Right atrium auricular region (tissue), 2 donors: Measurements from ENCODE around the gene BPIFB1. TPM values are rescaled to one million over a fixed set of nuclear protein-coding genes. Genes with fewer than 3 reads are reported as not detected.

Experiments
- DNase-seq: peaks from one replicate; pipeline ENCODE4 v3.0.0-alpha.2; 2019; ENCODE audit warnings: low spot score
- H3K27ac ChIP-seq, 2 donors: fragments of 200-600 bp; sonication (generic); 1 replicate in 1 of 2; 2 replicates in 1 of 2; pipeline ENCODE4 v1.5.1; 2016 to 2019
- H3K27me3 ChIP-seq, 2 donors: fragments of 200-600 bp; sonication (generic); one replicate each; pipeline versions ENCODE4 v1.5.1 to v1.6.0; 2017 to 2019
- H3K36me3 ChIP-seq: fragments of 200-600 bp; sonication (generic); one replicate; pipeline ENCODE4 v1.5.1; 2016
- H3K4me1 ChIP-seq, 2 donors: fragments of 200-600 bp; sonication (generic); one replicate each; pipeline versions ENCODE4 v1.5.1 to v1.6.0; 2017 to 2019
- H3K4me3 ChIP-seq, 2 donors: fragments of 200-600 bp; sonication (generic); 1 replicate in 1 of 2; 2 replicates in 1 of 2; pipeline ENCODE4 v1.5.1; 2017 to 2019; ENCODE audit warnings: mild to moderate bottlenecking in 1 of 2, moderate library complexity in 1 of 2
- H3K9me3 ChIP-seq, 2 donors: fragments of 200-600 bp; sonication (generic); one replicate each; pipeline ENCODE4 v1.5.1; 2019
- CTCF ChIP-seq, 2 donors: fragments of 200-600 bp; sonication (generic); IDR thresholded peaks; one replicate each; pipeline ENCODE4 v1.5.1; 2019; ENCODE audit warnings: antibody characterized with exemption in 2 of 2
- total RNA-seq, 2 donors: library from RNA; depleted of rRNA; stranded (reverse); fragments of >200 nt; gene quantifications; one replicate each; pipeline ENCODE4 v1.1.0, GENCODE V29; 2016

The BPIFB1 gene
- total RNA-seq, 2 donors from 2014 or later = not detected

DNA sequence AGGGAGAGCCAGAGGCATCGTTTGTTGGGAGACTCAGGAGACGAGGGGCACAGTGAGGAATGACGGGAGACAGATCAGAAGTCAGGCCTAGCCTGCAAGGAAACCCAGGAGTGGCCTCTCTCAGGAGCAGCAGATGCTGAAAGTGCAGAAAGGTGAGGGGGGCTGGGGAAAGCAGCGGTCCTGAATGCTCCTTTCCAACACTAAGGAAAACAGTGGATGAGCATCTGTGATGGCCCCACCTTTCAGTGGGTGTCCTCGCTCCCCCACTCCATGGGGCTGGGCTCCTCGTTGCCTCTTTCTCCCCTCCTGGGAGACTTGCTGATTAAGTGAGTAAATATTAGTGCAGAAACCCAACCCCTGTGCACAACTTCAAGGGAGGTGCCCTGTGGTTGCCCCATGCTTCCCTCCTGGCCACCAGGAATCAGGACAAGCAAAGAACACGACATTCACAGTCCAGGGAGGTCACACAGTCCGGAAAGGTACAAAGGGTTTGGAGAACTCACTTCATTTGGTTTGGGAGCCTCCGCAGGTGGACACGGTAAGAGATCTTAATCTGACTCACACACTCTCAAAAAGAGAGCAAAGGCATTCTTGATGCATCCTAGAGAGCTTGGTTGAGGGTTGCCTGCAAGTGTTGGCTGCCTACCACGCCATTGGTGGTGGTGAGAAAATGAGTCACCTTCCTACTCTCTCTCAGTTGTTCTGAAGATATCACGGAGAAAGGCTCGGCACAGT, 9.7 kb upstream of the BPIFB1 start:
- Histone ChIP-seq H3K27ac (no peak overlapping the region), H3K36me3 (no peaks in the 10 kb centered on the region), H3K9me3 (no peaks in the 10 kb centered on the region), H3K4me3 (no peak overlapping the region), H3K4me1 (no peaks in the 10 kb centered on the region), H3K27me3 (no peaks in the 10 kb centered on the region)
- TF ChIP-seq CTCF (IDR thresholded peaks at IDR 0.05) = no peak
- no peak for DNase-seq

GRCh38 chr20:33275215-33275614, 7.8 kb upstream of the BPIFB1 start:
- no peak for TF ChIP-seq CTCF (IDR thresholded peaks at IDR 0.05)
- H3K4me1 ChIP-seq = no peaks in the 10 kb centered on the region
- H3K27me3 ChIP-seq = peaks cover 0 to 2% of the 10 kb centered on the region in 2 donors
- H3K27ac ChIP-seq = no peak overlapping the region
- no peak for DNase-seq
- no peak overlapping the region for H3K4me3 ChIP-seq
- H3K36me3 ChIP-seq = no peaks in the 10 kb centered on the region
- H3K9me3 ChIP-seq = no peaks in the 10 kb centered on the region

- no peak for DNase-seq
- no peaks in the 10 kb centered on the region for H3K9me3 ChIP-seq
- peaks cover 0 to 3% of the 10 kb centered on the region in 2 donors for H3K27me3 ChIP-seq
These were observed 7.1 kb upstream of the BPIFB1 start for GRCh38 chr20:33275871-33276270.

GRCh38 chr20:33276303-33277113, 6.5 kb upstream of the BPIFB1 start:
- H3K9me3 ChIP-seq = no peaks in the 10 kb centered on the region
- DNase-seq = no peak
- H3K36me3 ChIP-seq = no peaks in the 10 kb centered on the region
- no peaks in the 10 kb centered on the region for H3K4me1 ChIP-seq
- H3K27ac ChIP-seq = no peak overlapping the region
- peaks cover 0 to 3% of the 10 kb centered on the region in 2 donors for H3K27me3 ChIP-seq
- no peak overlapping the region for H3K4me3 ChIP-seq
- TF ChIP-seq CTCF (IDR thresholded peaks at IDR 0.05) = no peak

More at GRCh38 chr20:33275871-33276270, 7.1 kb upstream of the BPIFB1 start:
- no peaks in the 10 kb centered on the region for H3K36me3 ChIP-seq
- H3K27ac ChIP-seq = no peak overlapping the region
- no peak overlapping the region for H3K4me3 ChIP-seq
- H3K4me1 ChIP-seq = no peaks in the 10 kb centered on the region
- no peak for TF ChIP-seq CTCF (IDR thresholded peaks at IDR 0.05)

- H3K4me1 ChIP-seq = no peaks in the 10 kb centered on the region
- no peak for DNase-seq
- H3K27me3 ChIP-seq = peaks cover 0 to 3% of the 10 kb centered on the region in 2 donors
These were observed 5.3 kb upstream of the BPIFB1 start for GRCh38 chr20:33277471-33278441.

More at GRCh38 chr20:33277471-33278441, 5.3 kb upstream of the BPIFB1 start:
- TF ChIP-seq CTCF (IDR thresholded peaks at IDR 0.05) = no peak
- Histone ChIP-seq H3K4me3 (no peak overlapping the region), H3K36me3 (no peaks in the 10 kb centered on the region), H3K27ac (no peak overlapping the region), H3K9me3 (no peaks in the 10 kb centered on the region)
